SH-SY5Y (cell line): ENCODE measurements around the gene BMPR1B.

Experiments used
- GATA2 ChIP-seq: IDR thresholded peaks from 2 replicates; pipeline ENCODE4 v1.6.1; 2011; ENCODE audit warnings: mild to moderate bottlenecking, low read depth, low read length
- GATA3 ChIP-seq: IDR thresholded peaks from 2 replicates; pipeline ENCODE4 v1.6.1; 2011; ENCODE audit warnings: low read depth, mild to moderate bottlenecking, low read length, moderate library complexity

Gene BMPR1B

GRCh38 chr4:95073646-95074045 lies 315.9 kb downstream of the BMPR1B start:
- no peak for TF ChIP-seq GATA2
- no peak for TF ChIP-seq GATA3

- TF ChIP-seq GATA3 (no peak), GATA2 (no peak)
These were observed 320.1 kb downstream of the BMPR1B start for GRCh38 chr4:95077864-95078263.

GRCh38 chr4:95080969-95081368 lies 323.2 kb downstream of the BMPR1B start:
- TF ChIP-seq GATA3, result no peak

GRCh38 chr4:95084584-95084983 lies 326.8 kb downstream of the BMPR1B start:
- no peak for TF ChIP-seq GATA3
- TF ChIP-seq GATA2, result no peak

- TF ChIP-seq GATA2, result no peak
- no peak for TF ChIP-seq GATA3
These were observed 327.5 kb downstream of the BMPR1B start for GRCh38 chr4:95085124-95085833.

- TF ChIP-seq GATA2 (no peak), GATA3 (no peak)
These were observed 328.8 kb downstream of the BMPR1B start for GRCh38 chr4:95086551-95086950.

- TF ChIP-seq GATA2 (no peak), GATA3 (no peak)
These were observed 330.1 kb downstream of the BMPR1B start for GRCh38 chr4:95087657-95088455.

- TF ChIP-seq GATA3 (no peak), GATA2 (no peak)
These were observed 333.5 kb downstream of the BMPR1B start for GRCh38 chr4:95091272-95091671.

- TF ChIP-seq GATA3 (no peak), GATA2 (no peak)
These were observed 335.0 kb downstream of the BMPR1B start for GRCh38 chr4:95092766-95093165.

- TF ChIP-seq GATA2 (no peak), GATA3 (no peak)
These were observed 335.7 kb downstream of the BMPR1B start for GRCh38 chr4:95093460-95093859.

- no peak for TF ChIP-seq GATA3
- TF ChIP-seq GATA2, result no peak
These were observed 336.5 kb downstream of the BMPR1B start for GRCh38 chr4:95093936-95094929.

- TF ChIP-seq GATA2 (no peak), GATA3 (no peak)
These were observed 337.7 kb downstream of the BMPR1B start for GRCh38 chr4:95095348-95095974.

- no peak for TF ChIP-seq GATA2
- no peak for TF ChIP-seq GATA3
These were observed 344.5 kb downstream of the BMPR1B start for GRCh38 chr4:95102162-95102790.
